HG03571 (cell line): ENCODE measurements around the gene GRP.

Experiments
- ATAC-seq: cut with Tn5 transposase; IDR thresholded peaks from one replicate; pipeline ENCODE4 v1.9.1; 2021; ENCODE audit not compliant: unreplicated experiment

The GRP gene

DNA sequence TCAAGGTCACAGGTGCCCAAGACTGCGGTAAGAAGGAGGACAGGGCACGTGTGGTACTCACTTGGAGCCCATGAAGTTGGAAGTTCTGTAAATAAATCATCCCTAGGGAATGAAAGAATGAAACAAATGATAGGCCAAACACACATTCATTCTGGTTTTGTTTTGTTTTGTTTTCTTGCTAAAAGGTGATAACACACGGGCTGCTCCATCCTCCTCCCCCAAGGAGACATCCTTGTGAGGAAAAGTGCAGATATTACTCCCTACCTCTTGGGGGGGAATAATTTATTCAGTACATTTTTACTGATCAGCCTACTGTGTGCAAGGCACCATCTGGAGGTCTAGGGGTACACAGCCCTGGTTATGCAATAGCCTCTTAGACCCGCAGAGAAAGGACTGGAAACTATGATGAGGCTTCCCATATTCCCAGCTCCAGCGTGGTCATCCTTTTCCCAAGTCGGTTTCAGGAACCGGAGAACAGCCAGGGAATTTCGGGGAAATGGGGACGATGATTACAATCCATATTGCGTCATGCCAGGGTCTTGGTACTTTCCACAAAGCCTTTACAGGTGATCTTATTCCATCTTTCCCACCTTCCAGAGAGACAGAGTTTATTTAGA, 47.0 kb downstream of the GRP start:
- ATAC-seq = no peak

DNA sequence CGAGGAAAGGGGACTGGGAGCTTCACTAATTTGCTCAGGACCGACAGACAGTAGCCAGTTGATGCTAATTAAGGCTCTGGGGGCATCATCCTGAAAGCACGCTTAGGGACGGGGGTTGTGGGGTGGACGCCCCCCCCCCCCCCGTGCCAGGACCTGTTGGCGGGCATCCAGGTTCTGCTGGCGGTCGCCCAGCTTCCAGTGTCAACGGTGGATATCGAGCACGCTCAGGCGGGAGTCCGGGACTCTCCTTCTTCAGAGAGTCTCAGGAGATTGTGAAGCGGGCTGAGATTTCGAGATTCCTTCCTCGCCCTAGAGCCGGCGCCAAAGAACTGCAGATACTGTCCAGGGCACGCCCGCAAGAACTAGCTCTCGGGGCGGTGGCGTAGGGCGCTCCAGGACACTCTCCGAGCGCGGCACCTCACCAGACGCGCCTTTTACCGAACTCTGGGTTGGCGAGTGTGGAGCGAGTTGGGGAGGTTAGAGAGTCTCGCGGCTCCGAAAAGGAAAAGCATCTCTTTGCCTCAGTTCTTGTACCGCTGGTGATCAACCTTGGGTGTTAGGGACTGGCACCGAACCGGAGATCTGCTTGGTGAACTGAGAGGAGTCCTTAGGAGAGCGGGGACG, 47.7 kb downstream of the GRP start:
- no peak for ATAC-seq

DNA sequence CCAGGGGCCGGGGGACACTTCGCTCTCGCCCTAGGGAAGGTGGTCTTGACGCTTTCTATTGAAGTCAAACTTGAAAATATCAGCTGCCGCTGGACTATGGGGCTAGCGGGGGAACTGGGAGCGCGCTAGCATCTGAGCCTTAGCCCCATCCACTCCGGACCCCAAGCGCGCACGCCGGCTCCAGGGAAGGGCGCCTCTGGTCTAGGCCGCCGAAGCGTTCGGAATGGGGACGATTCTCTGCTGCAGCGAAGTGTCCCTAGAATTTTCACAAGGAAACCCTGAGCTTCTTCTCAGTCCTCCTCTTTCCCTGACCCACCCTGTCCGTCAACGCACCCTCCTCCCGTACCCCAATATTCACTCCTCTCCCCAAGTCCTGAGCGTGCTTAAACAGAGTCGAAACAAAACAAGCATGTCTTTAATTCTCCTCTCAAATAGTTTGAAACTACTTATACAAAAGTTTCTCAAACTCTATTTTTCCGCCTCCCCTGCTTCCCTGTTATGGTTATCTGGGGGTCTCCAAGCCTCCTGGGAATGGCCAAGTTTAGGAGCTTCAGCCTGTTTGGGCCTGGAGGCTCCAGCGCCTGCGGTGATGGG, 48.3 kb downstream of the GRP start:
- no peak for ATAC-seq

DNA sequence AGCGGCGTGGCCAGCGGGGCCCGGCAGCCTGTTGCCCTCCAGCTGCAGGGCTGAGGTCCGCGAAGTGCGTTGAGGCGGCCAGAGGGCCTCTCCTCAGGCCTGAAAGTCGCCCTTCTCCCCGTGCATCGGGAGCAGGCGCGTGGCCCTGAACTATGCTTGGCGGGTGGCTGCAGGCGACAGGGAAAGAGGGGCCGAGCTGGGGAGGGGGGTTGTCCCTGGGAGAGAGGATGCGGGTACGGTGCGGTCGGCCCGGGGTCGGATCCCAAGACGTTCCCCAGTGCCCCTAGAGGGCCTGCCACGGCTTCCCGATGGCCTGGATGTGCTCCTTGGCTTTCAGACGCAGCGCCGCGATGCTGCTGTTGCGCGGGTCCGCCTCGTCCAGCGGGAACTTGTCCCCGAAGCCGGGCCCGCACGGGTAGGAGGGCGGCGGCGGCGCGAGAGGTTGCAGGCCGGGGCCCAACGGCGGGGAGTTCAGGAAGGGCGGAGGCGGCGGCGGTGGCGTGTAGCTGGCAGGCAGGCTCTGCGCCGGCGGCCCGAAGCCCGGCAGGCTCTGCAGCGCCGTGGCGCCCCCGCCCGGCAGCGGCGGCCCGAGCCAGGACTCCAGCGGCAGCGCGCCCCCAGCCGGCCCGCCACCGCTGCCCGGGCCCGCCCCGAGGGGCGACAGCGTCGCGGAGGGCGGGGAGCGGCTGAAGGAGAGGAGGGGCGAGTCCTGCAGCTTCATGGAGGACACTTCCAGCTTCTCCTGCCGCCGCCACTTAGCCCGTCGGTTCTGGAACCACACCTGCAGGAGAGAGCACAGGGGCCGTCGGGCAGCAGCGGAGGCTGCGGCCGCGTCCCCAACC, 49.0 kb downstream of the GRP start:
- no peak for ATAC-seq

DNA sequence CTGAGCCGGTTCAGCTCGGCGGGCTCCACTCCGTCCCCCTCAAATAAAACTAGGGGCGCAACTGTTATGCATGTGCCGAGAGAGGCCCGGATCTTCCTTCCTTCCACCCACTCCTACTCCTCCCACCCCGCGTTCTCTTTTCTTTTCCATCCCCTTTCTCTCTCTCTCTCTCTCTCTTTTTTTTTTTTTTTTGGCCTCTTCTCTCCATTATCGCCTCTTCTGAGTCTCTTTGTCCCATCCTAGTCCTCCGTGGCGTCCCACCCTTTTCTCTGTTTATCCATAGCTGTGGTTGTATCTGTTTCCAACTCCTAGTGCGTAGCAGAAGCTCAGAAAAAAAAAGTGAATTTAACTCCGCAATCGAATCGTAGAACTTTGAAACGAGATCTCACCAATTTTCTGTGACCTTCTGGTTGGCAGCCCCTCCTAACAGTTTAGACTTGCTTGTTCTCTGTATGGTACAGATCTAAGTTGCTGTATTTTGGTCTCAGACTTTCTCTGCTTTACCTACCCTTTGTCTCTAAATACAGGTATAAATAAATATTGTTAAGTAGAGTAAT, 49.7 kb downstream of the GRP start:
- ATAC-seq = no peak

DNA sequence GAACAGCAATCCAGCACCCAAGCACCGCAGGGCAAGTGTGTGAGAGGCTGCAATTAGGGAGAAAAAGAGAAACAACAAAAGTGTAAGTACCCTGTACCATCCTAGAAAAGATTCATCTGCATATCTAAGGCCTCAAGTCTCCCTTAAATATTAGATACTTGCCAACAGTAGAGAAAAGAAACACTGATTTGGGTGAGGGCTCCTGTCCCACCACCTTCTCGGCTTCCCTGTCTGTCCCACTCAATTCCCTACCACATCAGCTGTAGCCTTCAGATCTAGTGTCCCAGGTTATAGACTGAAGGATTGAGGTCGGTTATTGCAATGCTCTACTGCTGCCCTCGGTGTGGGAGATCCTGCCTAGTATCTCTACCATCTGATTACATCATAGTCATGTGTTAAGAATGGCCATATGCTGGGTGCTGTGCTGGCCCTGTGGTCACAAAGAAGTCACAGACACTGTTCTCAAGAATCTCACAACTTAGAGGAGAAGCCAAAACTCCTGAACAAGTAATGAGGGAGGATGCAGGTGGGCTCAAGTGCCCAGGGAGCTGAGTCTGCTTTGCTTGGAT, 50.8 kb downstream of the GRP start:
- no peak for ATAC-seq

DNA sequence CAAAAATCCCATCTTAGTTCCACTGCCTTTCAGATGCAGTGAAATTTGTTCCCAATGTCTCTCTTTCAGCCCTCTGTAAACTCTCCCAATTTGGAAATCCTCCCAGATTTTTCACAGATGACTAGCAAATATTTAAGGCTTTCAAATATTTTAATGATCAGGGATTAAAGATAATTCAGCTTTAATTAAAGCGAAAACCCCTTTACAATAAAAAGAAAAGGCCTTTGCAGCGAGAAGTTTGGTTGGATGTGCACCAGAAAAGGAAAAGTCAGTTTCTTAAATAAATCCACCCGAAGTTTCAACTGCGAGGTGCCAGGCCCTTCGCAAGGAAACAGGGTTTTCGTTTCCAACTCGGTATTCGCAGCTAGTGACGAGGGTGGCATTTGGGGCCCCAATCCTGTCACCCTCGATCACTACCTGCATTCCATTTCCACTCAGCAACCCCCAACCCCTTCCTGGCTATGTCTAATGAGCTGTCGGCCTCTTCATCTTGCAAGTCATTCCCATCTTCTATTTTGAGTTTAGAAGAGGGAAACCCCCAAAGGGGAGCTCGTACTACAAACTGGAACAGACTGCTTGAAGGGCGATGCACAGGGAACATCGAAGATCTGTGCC, 51.8 kb downstream of the GRP start:
- no peak for ATAC-seq

DNA sequence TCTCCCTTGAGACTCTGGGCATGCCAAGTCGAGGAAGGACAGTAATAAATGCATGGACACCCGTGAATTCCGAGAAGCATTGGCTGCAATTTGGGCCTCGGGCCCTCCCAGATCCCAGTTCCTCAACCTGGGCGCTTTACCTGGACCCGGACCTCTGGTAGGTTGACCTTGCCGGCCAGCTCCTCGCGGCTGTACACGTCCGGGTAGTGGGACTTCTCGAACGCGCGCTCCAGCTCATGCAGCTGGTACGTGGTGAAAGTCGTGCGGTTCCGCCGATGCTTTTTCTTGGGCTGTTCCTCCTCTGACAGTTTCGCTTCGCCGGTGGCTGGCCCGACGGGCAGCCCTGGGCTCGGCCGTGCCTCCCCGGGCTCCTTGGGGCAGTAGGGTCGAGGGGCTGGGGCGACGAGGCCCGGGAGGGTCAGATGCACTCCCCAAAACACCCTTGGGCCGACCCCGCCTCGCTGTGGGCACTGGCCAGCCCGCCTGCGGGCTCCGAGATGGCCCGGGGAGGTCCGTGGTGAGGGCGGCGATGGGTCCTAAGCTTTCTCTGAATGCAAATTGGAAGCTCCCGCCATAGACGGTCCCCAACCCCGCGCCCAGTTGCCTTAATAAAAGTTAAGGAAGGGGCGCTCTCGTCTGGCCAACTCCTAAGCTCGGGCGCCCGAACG, 52.4 kb downstream of the GRP start:
- no peak for ATAC-seq

DNA sequence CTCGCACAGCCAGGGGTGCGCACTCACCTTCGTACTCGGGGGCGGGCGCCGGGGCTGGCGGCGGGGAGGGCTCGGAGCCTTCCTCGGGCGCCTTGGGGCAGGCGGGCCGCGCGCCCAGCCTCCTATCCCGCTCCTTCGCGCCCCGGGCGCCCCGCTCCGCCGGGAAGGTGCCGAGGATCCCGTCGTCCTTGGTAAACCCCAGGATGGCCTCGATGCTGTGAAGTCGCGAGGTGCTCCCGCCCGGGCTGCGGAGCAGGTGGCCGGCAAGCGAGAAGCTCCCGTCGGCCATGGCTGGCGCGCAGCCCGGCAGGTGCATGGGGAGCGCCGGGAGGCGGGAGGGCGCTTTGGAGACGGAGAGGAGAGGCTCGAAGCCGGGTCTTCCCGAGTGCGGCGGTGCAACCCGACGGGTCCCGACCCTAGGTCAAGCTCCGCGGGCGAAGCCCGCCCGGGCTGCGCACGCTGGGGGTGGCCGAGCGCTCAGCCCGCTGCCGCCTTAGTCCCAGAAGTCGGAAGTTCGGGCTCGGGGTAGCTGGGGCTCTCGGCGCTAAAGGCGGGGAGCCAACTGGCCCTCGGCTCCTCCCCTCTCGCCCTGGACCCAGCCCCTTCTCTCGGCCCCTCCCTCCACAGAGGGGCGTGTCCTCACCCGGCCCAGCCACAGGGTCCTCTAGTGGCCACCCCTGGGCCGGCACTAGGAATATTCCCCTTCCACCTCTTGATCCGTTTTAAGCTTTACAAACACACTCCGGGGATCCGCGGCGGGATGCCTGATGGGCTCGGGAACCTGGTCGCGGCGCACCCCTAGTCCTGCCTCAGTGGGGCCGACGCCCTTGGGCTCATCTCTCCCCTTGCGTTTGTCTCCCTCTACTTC, 53.2 kb downstream of the GRP start, which contains the start of gene RAX:
TSS of gene RAX (minus strand) at position 564 of the 868 bp plus-strand sequence. CDS start at position 316, 248 bp downstream.
- peak; percentile 71 for ATAC-seq

DNA sequence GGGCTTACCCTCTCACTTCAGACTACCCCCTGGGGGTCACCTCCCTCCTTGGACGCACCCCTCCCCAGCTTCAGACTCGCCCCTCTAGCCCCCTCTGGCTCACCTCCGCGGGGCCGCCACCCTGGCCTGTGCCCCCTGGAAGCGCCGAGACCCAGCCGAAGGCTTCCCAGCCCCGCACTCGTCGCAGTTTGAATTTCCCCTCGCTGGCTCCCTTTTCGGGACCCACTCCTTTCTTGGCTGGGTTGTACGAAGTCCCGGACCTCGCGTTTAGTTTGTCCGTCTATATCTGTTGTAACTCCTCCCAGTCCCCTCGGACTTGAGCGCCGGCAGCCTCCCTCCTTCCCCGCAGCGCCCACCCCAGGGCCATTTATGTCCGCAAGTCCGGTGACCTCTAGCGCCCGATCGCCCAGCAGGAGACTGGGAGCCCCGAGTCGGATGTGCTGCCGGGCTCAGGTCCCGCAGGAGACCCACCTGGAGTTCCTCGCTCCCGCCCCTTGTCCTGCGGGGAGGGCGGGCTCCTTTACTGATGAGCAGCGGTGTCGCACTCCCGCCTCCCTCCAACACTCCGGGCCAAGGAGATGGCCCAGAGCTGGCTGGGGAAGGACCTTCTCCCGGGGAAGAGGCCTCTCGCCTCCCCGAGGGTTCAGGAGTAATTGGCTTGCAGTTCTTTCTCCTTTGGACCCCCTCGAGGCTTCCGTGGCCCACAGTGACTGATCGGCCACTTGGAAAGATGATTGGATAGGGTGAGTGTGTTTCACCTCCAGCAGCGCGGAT, 54.0 kb downstream of the GRP start:
- ATAC-seq = no peak

DNA sequence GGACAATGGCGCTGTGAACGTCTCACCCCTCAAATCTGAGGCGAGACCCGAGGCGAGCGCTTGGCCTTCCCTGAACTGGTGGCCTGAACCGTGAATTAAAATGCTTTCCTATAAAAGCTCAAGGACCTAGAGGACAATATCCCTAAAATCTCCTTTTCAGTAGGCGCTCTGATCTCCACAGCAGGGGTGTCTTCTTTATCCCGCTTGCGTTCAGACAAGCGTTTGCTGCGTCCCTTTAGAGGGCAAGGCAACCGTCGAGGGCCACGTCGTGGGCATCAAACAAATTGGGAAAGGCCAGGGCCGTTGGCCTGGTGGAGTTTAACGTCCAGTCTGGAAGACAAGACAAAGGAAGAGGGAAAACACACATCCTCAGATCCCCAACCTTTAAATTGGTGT, 54.6 kb downstream of the GRP start:
- no peak for ATAC-seq

DNA sequence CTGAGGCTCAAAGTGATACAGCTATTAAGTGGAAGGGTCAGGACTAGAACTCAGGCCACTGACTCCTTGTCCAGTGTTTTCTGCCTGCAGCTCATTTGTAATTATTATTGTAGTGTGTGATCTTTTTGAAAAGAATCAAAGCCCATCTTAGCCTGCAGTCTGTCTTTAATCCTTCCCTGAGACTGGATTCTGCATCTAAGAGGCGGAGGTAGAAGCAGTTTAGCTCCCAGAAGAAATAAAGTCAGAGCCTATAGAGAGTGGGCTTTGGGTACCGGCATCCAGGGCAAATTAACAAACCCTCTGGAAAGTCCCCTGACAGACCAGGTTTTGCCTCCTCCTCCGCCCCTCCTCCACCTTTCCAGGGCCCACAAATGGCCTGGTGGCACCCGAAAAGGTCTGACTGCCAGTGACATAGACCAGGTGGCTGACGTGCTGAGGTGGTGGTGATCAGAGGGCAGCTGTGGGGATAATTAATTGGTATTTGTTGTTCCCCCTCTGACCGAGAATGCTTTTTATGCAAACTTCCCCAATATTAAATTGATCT, 55.5 kb downstream of the GRP start:
- ATAC-seq = no peak

DNA sequence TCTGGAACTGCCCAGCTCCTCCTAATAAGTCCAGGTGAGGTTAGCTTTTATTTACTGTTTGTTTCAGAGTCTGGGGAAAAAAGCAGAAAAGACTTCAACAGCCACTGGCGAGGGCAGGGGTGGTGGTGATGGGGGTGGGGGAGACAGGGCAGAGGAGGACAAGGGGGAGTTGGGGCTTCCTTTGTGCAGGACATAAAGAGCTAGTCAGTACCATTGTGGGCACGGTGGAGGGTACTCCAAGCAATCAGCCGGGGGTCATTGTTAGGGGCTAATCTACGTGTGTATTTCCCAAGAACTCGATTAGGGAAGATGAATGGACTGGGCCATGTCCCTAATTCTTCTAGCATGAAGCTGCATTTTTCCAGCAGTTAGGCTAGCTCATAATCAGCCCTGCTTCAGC, 56.1 kb downstream of the GRP start:
- ATAC-seq = no peak

DNA sequence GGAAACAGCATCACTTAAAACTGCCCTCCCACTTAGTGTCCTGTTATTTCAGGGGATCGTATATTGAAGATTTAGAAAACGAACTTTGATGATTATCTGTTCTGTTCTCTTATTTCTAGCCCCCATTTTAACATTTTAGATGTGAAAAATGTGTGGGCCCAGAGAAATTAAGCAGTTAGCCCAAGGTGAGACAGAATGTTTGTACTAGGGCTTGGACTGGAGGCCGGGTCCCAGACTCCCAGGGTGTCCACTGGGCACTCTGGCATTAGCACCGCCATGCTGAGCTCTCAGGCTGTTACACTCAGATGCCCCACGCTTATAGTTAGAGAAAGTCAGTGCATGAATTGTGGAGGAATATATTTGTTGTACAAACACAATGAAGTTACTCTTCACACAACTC, 58.8 kb downstream of the GRP start:
- ATAC-seq = no peak

DNA sequence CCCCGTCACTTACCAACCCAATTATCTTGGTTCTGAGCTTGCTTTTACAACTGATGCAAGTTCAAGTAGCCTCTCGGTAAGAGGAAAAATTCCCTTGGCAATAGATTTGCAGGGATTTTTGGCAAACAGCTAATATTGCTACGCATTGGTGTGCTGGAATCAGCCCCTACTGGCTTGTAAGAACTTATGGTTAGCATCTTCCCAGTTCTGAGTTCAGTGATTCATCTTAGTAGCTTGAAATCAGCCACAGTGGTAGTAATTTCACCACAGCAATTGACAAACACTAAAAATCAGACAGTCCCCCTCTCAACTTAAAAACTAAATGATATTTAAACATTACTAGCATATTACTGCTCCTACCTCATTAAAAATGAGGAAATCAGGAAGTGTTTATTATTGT, 59.2 kb downstream of the GRP start:
- ATAC-seq = no peak

DNA sequence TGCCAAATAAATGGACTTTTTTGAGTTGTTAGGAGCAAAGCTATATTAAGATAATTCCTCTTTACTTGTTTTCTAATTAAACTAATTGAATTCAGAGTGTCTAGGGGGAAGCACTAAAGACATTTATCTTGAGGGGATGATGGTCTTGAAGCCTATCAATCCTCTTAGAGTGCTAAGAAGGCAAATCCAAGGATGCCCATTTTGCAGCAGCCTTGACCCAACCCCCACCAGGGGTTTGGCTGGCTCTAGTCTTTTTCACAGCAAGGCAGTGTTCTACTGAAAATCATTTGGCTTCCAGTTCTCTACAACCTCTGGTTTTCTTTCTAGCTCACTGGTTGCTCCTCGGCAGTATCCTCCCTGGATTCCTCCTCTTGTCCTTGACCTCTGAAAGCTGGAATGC, 59.8 kb downstream of the GRP start:
- no peak for ATAC-seq
